SK-N-MC (cell line): ENCODE results near the gene C11orf21.

Experiments
- EZH2 ChIP-seq: fragments of 200-600 bp; sonication (generic); IDR thresholded peaks from one replicate; pipeline ENCODE4 v1.6.1; 2017; ENCODE audit warnings: antibody characterized with exemption
- POLR2AphosphoS5 ChIP-seq: IDR thresholded peaks from 2 replicates; pipeline ENCODE4 v1.6.1; 2012; ENCODE audit warnings: mild to moderate bottlenecking, low read depth, low read length, borderline replicate concordance

DNA sequence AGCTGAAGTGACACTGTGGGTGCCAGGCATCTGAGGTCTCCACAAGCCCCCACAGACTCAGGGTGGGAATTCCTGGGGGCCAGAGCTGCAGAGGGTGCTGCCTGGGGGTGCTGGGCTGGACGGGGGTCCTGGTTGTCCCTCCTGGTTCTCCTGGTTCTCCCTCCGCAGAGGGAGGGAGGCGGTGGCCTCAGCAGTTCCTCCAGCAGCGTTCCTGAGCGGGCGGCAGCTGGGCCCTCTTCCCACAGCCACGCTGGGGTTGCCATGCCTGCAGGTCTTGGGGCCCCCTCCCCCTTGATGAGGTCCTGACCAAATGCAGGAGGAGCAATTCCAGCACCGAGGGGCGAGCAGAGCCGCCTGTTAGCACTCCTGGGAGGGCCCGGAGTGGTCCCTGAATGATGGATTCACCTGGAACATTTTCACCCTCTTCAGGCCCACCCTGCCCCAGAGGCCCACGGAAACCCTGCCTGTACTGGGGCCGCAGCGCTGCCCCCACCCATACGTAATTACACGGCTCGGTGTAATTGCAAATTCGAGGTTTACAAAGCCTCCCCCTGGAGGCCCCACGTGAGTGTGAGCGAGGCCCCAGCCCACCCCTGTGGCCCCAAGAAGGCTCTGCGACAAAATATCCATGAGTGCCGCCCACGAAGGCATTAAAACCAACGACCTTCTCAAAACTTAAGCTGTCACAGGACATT, 635 bp downstream of the C11orf21 start:
- TF ChIP-seq POLR2AphosphoS5 (no peak), EZH2 (no peak)
